OCI-M2 (cell line): ENCODE results near the gene TFDP2.
"Not testable (repeated sequence)": the region's sequence is repeated elsewhere in the genome, so short reads cannot be mapped to it uniquely, and the experiment has no call there.

Experiments used
- DNase-seq: peaks from one replicate; lab custom pipeline; 2025; ENCODE audit not compliant: unreplicated experiment; lab: John Stamatoyannopoulos, UW

The TFDP2 gene

GRCh38 chr3:142077155-142077858 is 72.0 kb downstream of the TFDP2 start:
- no peak for DNase-seq

- DNase-seq = not testable (repeated sequence)
These were observed 73.7 kb downstream of the TFDP2 start for GRCh38 chr3:142075656-142076055.

- DNase-seq = no peak
These were observed 76.5 kb downstream of the TFDP2 start for GRCh38 chr3:142072816-142073215.

GRCh38 chr3:142065932-142066331 is 83.4 kb downstream of the TFDP2 start:
- no peak for DNase-seq

- DNase-seq = no peak
These were observed 84.0 kb downstream of the TFDP2 start for GRCh38 chr3:142065344-142065743.

GRCh38 chr3:142064454-142064853 is 84.9 kb downstream of the TFDP2 start:
- DNase-seq = no peak

GRCh38 chr3:142057331-142057725 is 92.0 kb downstream of the TFDP2 start:
- DNase-seq = no peak

- no peak for DNase-seq
These were observed 92.6 kb downstream of the TFDP2 start for GRCh38 chr3:142056656-142057330.

GRCh38 chr3:142053835-142054234 is 95.5 kb downstream of the TFDP2 start:
- no peak for DNase-seq

- no peak for DNase-seq
These were observed 96.1 kb downstream of the TFDP2 start for GRCh38 chr3:142053244-142053643.

GRCh38 chr3:142051351-142051750 is 98.0 kb downstream of the TFDP2 start:
- DNase-seq = no peak

GRCh38 chr3:142047021-142047369 is 102.3 kb downstream of the TFDP2 start:
- DNase-seq = peak; percentile 72

GRCh38 chr3:142046320-142047020 is 102.9 kb downstream of the TFDP2 start:
- DNase-seq = peak; percentile 72

- DNase-seq = no peak
These were observed 108.3 kb downstream of the TFDP2 start for GRCh38 chr3:142040941-142041491.

- DNase-seq = no peak
These were observed 113.9 kb downstream of the TFDP2 start for GRCh38 chr3:142035308-142035922.

GRCh38 chr3:142033292-142033691 is 116.1 kb downstream of the TFDP2 start:
- no peak for DNase-seq

- no peak for DNase-seq
These were observed 117.8 kb downstream of the TFDP2 start for GRCh38 chr3:142031575-142031974.

GRCh38 chr3:142029791-142030190 is 119.6 kb downstream of the TFDP2 start:
- DNase-seq = no peak

GRCh38 chr3:142029052-142029642 is 120.2 kb downstream of the TFDP2 start:
- peak; percentile 16 for DNase-seq

- DNase-seq = peak; percentile 50
These were observed 121.0 kb downstream of the TFDP2 start for GRCh38 chr3:142028243-142028777.

GRCh38 chr3:142027735-142028134 is 121.6 kb downstream of the TFDP2 start:
- no peak for DNase-seq
